Heart right ventricle (tissue), 16 donors: ENCODE measurements around the gene MAP3K21. TPM values are rescaled to one million over a fixed set of nuclear protein-coding genes. Genes with fewer than 3 reads are reported as not detected.

Source experiments
- ATAC-seq, 8 donors: fragments of 200-7000 bp; cut with Tn5 transposase; one replicate each; pipeline ENCODE4 v1.9.1; 2020; ENCODE audit warnings: mild to moderate bottlenecking in 8 of 8, moderate library complexity in 8 of 8, moderate number of reproducible peaks in 1 of 8
- DNase-seq, 2 donors: peaks; one replicate each; pipeline ENCODE4 v3.0.0-alpha.2; 2020
- H3K27ac ChIP-seq, 10 donors: fragments of 200-600 bp; sonication (generic) in 2 of 10; one replicate each; pipeline versions ENCODE4 v1.5.0 to v1.8.0; 2020 to 2022; ENCODE audit warnings: mild to moderate bottlenecking in 3 of 10
- H3K27me3 ChIP-seq, 7 donors: fragments of 200-600 bp; one replicate each; pipeline ENCODE4 v1.8.0; 2021 to 2022; ENCODE audit warnings: mild to moderate bottlenecking in 2 of 7
- H3K36me3 ChIP-seq, 9 donors: fragments of 200-600 bp; sonication (generic) in 1 of 9; one replicate each; pipeline versions ENCODE4 v1.5.0 to v1.8.0; 2020 to 2022; ENCODE audit warnings: mild to moderate bottlenecking in 2 of 9
- H3K4me1 ChIP-seq, 9 donors: fragments of 200-600 bp; sonication (generic) in 1 of 9; one replicate each; pipeline versions ENCODE4 v1.5.0 to v1.8.0; 2020 to 2022; ENCODE audit warnings: mild to moderate bottlenecking in 4 of 9
- H3K4me3 ChIP-seq, 10 donors: fragments of 200-600 bp; sonication (generic) in 2 of 10; one replicate each; pipeline versions ENCODE4 v1.5.0 to v1.8.0; 2020 to 2022; ENCODE audit warnings: mild to moderate bottlenecking in 7 of 10, moderate library complexity in 2 of 10
- H3K9me3 ChIP-seq, 11 donors: fragments of 200-600 bp in 10 of 11; sonication (generic) in 2 of 11; one replicate each; pipeline versions ENCODE4 v1.5.0 to v1.8.0; 2013 to 2022; ENCODE audit warnings: mild to moderate bottlenecking in 2 of 11, control low read depth in 1 of 11, moderate library complexity in 1 of 11
- WGBS, 2 donors: extraction: QIAGEN DNeasy Blood & Tissue Kit; methylation state at CpG; one replicate each; pipeline ENCODE4 v1.1.7; 2013; ENCODE audit warnings: inconsistent platforms in 1 of 2; 5-methylcytosine and 5-hydroxymethylcytosine counted together
- intact Hi-C, 10 donors: fragments of 100-400 bp; cut with DNase I; formaldehyde crosslinking; loops; one replicate each; pipeline versions ENCODE4 v1.11.1 to v1.14.2; 2022
- polyA plus RNA-seq, 2 donors: library from polyadenylated mRNA; stranded (reverse); fragments of 200-250 nt; gene quantifications; one replicate each; pipeline ENCODE4 v1.2.3, GENCODE V29; 2013
- total RNA-seq, 10 donors: library from RNA; stranded (reverse); fragmentation: NEBNext Ultra II Directional in 3 of 10; extraction: Animal tissue kit (Norgen Biotek cat#: 25700) in 3 of 10; gene quantifications; one replicate each; pipeline versions ENCODE4 v1.2.1 to v1.2.4, GENCODE V29; 2021 to 2023
- TF ChIP-seq, protein P1 (sequence below), 9 donors: fragments of 200-600 bp; sonication (generic) in 2 of 9; IDR thresholded peaks; one replicate each; pipeline versions ENCODE4 v1.5.0 to v1.8.0; 2021 to 2022; ENCODE audit warnings: antibody characterized with exemption in 9 of 9, mild to moderate bottlenecking in 5 of 9, moderate library complexity in 1 of 9
- donor health status: Arrhythmogenic right ventricular cardiomyopathy.
- donor health status: ischemic (EF 13 %, LVEDD 7.1; RV severe dilation, severe dysfunction).
- donor health status: healthy with polysubstance abuse.
- donor health status: DM: no; HTN: yes; CAD: no.
- donor health status: DM: no; HTN: no; CAD: no.
- donor health status: ischemic (EF 25% LVEDD 6.9; RV normal size, moderate dysfunction).
- donor health status: ischemic (EF 25% LVEDD 5.7; RV mildly dilated, moderate dysfunction).
- donor health status: healthy.
- donor health status: DM: yes; HTN: yes; CAD: no.
- donor health status: Ischemic cardiomyopathy.
- donor health status: ischemic (EF 35%, LVEDD 5.7; RV mildly dilated, moderate dysfunction).
- donor health status: nonischemic (EF 11% LVEDD 7.7; RV severe dilation, severe dysfunction).
- donor health status: DM: yes; HTN: yes; CAD: no.
- donor health status: PGD.
- donor health status: ischemic (EF 29% LVEDD 5.4; RV normal size, mild dysfunction).
- donor health status: nonischemic (EF 23%, LVEDD 6.1; RV moderate dilation, normal function).

MAP3K21 gene
- total and polyA plus RNA-seq, 12 donors: 0.07 to 0.47 (median 0.17) TPM

DNA sequence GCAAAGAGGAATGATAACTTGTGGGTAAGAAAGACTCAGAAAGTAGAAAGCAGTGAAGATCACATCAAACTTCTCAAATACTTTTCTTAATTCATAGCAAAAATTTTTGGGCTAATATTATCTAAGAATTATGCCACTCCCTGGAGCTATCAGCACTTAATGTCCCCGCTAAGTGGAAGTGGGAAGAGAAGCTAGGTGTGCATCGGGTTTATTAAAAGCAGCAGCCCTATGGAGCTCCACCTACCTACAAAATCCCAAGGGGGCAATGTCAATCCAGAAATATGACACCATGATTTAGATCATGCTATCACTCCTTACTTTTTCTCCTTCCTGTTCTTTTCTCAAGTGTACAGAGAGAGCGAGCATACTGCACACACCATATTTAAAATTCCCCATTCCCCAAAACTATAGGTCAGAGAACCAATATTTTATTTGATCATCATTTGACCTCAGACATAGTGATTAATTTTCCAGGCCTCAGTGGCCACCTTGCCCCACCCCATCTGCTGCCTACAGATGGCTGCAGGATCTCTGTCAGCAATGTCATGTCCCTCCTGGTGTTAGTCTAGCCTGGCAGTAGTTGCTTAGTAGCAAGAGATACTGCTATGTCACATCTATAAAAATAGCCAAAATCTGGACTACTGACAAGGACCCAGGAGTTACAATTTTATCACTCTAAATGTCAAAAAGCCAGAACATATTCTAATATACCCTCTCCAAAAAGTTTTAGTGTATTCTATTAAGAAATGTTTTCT, 66.6 kb downstream of the MAP3K21 start:
- Histone ChIP-seq H3K27ac (no peak overlapping the region), H3K36me3 (no peaks in the 10 kb centered on the region), H3K4me1 (peaks cover 0 to 4% (median 0%) of the 10 kb centered on the region in 9 donors), H3K9me3 (no peaks in the 10 kb centered on the region), H3K4me3 (no peak overlapping the region), H3K27me3 (peaks cover 0 to 38% (median 7%) of the 10 kb centered on the region in 7 donors)
- WGBS, 2 donors: 67 to 76% methylated on average over 3 of the region's 3 CpGs
- ATAC-seq (peak in 7 of 8 donors; percentile 55 to 91 (median 68)), DNase-seq (no peak)
- intact Hi-C loops: loop anchor here in 5 of 10 donors (2.0 to 10.0 kb wide), 4 partner anchors 401 to 673 kb away; no protein-coding TSS in a partner anchor
- TF ChIP-seq, protein P1, sequence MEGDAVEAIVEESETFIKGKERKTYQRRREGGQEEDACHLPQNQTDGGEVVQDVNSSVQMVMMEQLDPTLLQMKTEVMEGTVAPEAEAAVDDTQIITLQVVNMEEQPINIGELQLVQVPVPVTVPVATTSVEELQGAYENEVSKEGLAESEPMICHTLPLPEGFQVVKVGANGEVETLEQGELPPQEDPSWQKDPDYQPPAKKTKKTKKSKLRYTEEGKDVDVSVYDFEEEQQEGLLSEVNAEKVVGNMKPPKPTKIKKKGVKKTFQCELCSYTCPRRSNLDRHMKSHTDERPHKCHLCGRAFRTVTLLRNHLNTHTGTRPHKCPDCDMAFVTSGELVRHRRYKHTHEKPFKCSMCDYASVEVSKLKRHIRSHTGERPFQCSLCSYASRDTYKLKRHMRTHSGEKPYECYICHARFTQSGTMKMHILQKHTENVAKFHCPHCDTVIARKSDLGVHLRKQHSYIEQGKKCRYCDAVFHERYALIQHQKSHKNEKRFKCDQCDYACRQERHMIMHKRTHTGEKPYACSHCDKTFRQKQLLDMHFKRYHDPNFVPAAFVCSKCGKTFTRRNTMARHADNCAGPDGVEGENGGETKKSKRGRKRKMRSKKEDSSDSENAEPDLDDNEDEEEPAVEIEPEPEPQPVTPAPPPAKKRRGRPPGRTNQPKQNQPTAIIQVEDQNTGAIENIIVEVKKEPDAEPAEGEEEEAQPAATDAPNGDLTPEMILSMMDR (IDR thresholded peaks at IDR 0.05): no peak

DNA sequence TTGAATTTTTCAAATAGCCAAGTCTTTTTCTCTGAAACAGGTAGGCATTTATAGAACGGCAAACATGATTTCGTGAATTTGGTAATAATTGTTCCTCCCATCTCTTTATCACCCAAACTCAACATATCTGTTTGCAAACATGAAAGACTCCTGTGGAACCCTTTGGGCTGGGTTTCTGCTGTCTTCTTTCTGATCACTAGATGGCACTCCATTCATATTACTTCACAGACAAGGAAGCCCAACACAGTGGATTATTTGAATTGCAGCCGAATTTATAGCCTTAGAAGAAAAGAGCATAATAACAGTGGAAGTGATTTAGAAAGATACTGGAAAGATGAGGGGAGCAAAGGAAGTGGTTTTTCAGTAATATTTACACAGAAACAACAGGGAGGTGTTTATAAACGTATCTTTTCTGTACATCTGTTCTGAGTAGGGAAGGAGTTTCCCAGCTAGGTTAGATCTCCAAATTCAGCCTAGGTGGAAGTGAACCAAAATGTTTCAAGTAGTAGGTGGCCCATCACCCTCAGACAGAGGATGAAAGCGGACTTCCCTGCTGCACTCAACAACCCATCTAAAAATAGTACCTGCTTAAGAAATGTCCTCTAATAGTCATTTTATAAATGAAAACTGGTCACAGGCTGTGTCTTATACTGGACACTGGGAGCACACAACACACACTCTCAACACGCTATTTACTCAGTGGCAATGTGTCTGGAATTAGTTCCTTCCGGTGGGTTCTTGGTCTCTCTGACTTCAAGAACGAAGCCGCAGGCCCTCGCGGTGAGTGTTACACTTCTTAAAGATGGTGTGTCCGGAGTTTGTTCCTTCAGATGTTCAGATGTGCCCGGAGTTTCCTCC, 67.6 kb downstream of the MAP3K21 start:
- Histone ChIP-seq H3K36me3 (no peaks in the 10 kb centered on the region), H3K27ac (no peak overlapping the region), H3K4me1 (peaks cover 0 to 4% (median 0%) of the 10 kb centered on the region in 9 donors), H3K4me3 (no peak overlapping the region), H3K9me3 (no peaks in the 10 kb centered on the region), H3K27me3 (peaks cover 0 to 38% (median 7%) of the 10 kb centered on the region in 7 donors)
- TF ChIP-seq, protein P1 (IDR thresholded peaks at IDR 0.05): peak; percentile 21 to 77 (median 67)
- 65 to 66% methylated on average over 13 of the region's 13 CpGs for WGBS, 2 donors
- DNase-seq (peak in 1 of 2 donors; percentile 16), ATAC-seq (peak in 5 of 8 donors; percentile 60 to 88 (median 73))
- intact Hi-C loops: loop anchor here in 5 of 10 donors (2.0 to 10.0 kb wide), 3 partner anchors 400 to 670 kb away; no protein-coding TSS in a partner anchor

- H3K9me3 ChIP-seq: no peaks in the 10 kb centered on the region
- TF ChIP-seq, protein P1 (IDR thresholded peaks at IDR 0.05): no peak
- no peak overlapping the region for H3K27ac ChIP-seq
- ATAC-seq: no peak
- H3K27me3 ChIP-seq: peaks cover 0 to 42% (median 6%) of the 10 kb centered on the region in 7 donors
- no peaks in the 10 kb centered on the region for H3K36me3 ChIP-seq
- peaks cover 0 to 4% (median 0%) of the 10 kb centered on the region in 9 donors for H3K4me1 ChIP-seq
- intact Hi-C loops: loop anchor here in 5 of 10 donors (2.0 to 10.0 kb wide), 3 partner anchors 399 to 669 kb away; no protein-coding TSS in a partner anchor
- 76 to 83% methylated on average over 15 of the region's 15 CpGs for WGBS, 2 donors
- DNase-seq: no peak
- no peak overlapping the region for H3K4me3 ChIP-seq
Measured at GRCh38 chr1:233395863-233396646, 68.5 kb downstream of the MAP3K21 start.
